Astrocyte of the cerebellum (primary cell): ENCODE data around the gene NPPC.

Source experiments
- DNase-seq: peaks from one replicate; pipeline ENCODE4 v3.0.0-alpha.2; 2011; ENCODE audit warnings: low read depth
- H3K4me3 ChIP-seq: 2 replicates; pipeline ENCODE4 v1.5.1; 2011; ENCODE audit warnings: mild to moderate bottlenecking, low read depth, low read length, moderate library complexity
- in situ Hi-C: cut with HindIII; loops from 2 replicates; pipeline ENCODE4 v1.10.0; 2017; ENCODE audit warnings: low sequenced_read_pairs
- TF ChIP-seq, protein P1 (sequence below): IDR thresholded peaks from 2 replicates; pipeline ENCODE4 v1.5.1; 2012; ENCODE audit warnings: low read length, low read depth, moderate library complexity, mild to moderate bottlenecking; ENCODE audit errors: missing control alignments

NPPC gene

DNA sequence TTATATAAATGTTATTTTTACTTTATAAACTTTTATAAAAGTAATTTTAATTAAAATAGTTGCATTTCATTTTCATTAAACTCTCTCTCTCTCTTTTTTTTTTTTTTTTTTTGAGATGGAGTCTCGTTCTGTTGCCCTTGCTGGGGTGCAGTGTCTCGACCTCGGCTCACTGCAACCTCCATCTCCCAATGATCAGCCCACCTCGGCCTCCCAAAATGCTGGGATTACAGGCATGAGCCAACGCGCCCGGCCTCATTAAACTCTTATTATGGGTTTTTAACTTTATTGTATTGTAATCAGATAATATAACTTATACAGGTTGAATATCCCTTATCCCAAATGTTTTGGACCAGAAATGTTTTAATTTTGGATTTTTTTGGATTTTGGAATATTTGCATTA is 10.9 kb upstream of the NPPC start:
- H3K4me3 ChIP-seq, result no peak overlapping the region
- TF ChIP-seq, protein P1, sequence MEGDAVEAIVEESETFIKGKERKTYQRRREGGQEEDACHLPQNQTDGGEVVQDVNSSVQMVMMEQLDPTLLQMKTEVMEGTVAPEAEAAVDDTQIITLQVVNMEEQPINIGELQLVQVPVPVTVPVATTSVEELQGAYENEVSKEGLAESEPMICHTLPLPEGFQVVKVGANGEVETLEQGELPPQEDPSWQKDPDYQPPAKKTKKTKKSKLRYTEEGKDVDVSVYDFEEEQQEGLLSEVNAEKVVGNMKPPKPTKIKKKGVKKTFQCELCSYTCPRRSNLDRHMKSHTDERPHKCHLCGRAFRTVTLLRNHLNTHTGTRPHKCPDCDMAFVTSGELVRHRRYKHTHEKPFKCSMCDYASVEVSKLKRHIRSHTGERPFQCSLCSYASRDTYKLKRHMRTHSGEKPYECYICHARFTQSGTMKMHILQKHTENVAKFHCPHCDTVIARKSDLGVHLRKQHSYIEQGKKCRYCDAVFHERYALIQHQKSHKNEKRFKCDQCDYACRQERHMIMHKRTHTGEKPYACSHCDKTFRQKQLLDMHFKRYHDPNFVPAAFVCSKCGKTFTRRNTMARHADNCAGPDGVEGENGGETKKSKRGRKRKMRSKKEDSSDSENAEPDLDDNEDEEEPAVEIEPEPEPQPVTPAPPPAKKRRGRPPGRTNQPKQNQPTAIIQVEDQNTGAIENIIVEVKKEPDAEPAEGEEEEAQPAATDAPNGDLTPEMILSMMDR, result no peak
- no peak for DNase-seq
- in situ Hi-C loops, result no loop called here

GRCh38 chr2:231936491-231936890 is 10.3 kb upstream of the NPPC start:
- DNase-seq, result no peak

GRCh38 chr2:231935815-231936214 is 9.6 kb upstream of the NPPC start:
- TF ChIP-seq, protein P1, result no peak
- H3K4me3 ChIP-seq, result no peak overlapping the region
- DNase-seq, result no peak
- in situ Hi-C loops, result no loop called here

More at GRCh38 chr2:231936491-231936890, 10.3 kb upstream of the NPPC start:
- TF ChIP-seq, protein P1, result no peak
- H3K4me3 ChIP-seq, result no peak overlapping the region
- in situ Hi-C loops, result no loop called here

DNA sequence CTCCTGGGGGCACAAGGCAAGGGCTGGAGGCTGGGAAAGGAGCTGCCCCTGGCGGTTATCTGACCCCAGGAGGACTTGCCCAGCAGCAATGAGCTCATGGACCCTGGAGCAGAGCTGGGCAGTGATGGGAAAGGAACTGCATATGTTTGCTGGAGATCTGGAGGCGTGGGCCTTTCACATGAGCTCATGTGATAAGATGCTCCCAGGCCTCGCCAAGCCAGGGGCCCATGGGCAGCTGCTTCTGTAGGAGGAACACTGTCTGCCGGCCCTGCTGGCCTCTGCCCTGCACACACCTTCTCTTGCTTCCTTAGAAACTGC is 9.0 kb upstream of the NPPC start:
- in situ Hi-C loops, result no loop called here
- TF ChIP-seq, protein P1, result no peak
- DNase-seq, result no peak
- no peak overlapping the region for H3K4me3 ChIP-seq

DNA sequence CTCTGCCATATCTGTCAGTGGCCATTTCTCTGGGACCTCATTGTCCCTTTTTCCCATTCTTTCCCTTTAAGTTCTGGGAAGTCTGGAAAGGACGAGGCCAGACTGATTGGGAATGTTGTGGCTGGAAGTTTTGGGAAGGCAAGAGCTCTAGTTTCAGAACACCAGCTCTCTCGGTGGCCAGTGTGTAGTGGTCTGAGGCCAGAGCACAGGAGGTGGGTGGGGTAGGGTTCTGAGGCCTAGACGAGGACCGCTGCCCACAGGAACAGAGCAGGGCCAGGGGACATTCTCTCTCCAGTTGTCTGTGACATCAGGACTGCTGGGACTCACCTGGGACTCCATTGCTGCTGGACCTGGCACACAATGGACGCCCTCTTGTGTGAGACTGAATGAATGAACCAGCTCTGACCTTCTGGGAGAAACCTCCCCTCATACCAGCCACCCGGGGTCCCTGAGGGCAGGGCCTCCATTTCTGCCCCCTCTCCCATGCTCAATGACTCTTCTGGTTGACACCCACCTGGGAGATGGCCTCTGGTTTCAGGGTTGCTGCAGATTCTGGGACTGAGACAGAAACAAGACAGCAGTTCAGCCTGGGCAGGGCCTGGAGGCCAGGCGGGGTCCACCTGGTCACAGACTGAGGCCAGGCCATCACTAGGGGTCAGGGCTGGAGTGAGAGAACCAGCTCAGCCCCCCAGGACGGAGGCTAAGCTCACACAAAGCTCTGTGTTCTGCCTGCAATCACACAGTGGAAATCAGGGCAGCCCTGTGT is 8.4 kb upstream of the NPPC start:
- H3K4me3 ChIP-seq, result no peak overlapping the region
- in situ Hi-C loops, result no loop called here
- no peak for DNase-seq
- TF ChIP-seq, protein P1, result no peak

DNA sequence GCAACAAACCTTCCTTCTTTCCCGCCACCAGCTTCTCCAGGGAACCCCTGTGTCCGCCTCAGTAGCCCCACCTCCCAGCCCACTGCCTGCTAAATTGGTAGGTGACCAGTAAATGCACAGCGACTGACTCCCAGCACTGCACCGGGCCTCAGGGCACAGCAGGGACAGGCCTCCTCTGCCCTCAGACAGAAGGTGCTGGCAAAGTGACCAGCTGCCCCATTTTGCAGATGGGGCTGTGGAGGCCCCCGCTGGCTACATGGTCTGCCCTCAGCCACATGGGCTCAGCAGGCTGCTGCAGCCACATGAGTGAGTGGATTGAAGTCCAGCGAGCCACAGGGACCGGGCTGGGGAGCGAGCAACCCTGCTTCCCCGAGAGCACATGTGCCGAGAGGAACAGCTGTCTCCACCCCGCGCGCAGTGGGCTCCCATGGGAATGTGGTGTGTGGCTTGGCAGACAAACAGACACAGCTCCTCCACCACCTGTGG is 7.8 kb upstream of the NPPC start:
- H3K4me3 ChIP-seq, result no peak overlapping the region
- in situ Hi-C loops, result no loop called here
- TF ChIP-seq, protein P1, result no peak
- DNase-seq, result no peak
